HG03571 (cell line): ENCODE measurements around the gene LANCL1.
"Not testable (repeated sequence)": the region's sequence is repeated elsewhere in the genome, so short reads cannot be mapped to it uniquely, and the experiment has no call there.

Experiments used
- ATAC-seq: cut with Tn5 transposase; IDR thresholded peaks from one replicate; pipeline ENCODE4 v1.9.1; 2021; ENCODE audit not compliant: unreplicated experiment

The LANCL1 gene

DNA sequence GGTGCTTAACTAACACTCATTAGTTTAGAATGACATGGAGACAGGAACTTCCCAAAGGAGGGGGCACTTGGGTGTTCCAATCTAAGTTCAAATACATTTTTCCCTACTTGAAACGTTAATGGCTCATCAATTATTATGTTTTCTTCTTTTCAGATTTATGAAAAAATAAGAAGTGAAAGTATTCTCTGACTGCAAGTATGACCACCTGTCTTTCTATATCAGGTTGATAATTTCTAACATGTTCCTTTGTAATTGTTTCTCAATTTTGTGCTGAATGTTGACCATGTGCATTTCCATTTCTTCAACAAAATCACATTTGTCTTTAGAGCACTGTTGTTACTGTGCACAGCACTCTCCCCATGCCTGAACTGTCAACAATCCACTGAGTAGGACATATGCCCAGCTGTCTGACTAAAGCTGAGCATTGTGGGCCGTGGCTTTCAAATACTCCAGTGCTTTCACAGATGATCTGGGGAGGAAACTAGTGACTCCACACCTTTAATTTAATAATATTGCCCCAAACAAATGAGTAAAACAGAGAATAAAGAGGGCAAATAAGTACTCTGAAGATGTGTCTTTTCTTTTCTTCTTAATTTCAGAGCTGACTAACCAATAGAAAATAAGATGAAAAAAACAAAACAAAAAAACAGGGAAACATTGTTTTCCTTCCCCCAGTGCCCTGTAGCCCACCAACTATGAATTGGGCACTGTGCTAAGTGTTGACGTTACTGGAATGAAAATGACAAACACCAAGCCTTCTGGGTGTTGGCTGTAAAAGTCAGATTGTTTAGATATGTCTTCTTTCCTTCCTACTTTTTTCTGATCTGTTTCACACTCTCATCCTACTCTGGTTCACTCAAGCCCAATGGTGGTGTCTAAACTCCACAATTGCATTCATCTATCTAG is 16.0 kb downstream of the LANCL1 start:
- peak; percentile 43 for ATAC-seq

DNA sequence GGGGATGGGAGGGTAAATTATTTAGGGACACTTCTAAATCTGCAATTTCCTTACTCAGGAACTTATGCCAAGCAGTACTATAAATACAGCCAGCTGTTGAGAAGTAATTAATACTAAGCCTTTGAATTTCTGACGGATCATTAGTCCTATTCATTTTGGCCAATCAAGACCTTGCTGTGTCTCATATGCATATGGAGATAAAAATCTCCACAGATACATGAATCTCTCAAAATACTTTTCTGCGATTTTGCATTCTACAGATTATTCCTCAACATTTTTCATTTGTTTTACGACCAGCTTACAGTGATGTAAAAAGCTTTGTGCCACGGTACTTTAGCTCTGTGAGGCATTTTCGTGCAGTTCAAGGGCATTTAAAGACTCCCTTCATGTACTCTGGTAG is 16.7 kb downstream of the LANCL1 start:
- peak; percentile 7 for ATAC-seq

GRCh38 chr2:210459407-210459806 is 17.2 kb downstream of the LANCL1 start:
- no peak for ATAC-seq

DNA sequence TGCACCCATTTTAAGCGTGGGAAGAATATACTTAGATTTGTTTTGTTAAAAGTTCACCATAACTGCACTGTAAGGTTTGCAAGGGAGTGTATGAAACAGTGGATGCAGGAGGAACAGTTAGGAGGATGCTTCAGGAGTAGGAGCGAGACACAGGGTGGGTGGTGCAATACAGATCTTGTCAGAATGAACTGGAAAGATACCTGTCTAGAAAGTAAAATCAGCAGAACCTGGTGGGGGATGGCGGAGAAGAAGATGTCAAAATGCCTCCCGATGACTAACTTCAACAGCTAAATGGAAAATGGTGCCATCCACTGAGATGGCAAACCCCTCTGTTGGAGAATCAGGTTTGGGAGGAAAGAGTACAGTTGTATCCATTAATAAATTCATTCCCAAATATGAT is 18.2 kb downstream of the LANCL1 start:
- ATAC-seq, result no peak

DNA sequence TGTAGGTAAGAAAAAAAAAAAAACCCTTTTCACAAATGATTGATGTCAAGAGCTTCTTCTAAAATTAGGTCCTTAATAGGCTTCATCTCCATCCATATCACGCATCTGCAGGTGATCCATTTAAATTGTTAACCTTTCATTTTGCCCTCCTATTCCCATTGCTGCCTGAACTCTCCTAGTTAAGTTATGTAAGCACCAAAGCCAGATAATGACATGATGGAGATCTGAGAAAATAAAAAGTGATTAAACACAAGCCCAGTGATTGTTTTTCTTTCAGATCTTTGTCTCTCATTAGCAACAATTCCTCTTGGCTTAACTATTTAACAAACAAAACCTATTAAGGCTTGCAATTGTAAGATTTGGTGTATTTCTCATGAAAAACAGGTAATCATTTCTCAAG is 20.0 kb downstream of the LANCL1 start:
- ATAC-seq, result no peak

GRCh38 chr2:210454336-210454735 is 22.2 kb downstream of the LANCL1 start:
- ATAC-seq, result no peak

DNA sequence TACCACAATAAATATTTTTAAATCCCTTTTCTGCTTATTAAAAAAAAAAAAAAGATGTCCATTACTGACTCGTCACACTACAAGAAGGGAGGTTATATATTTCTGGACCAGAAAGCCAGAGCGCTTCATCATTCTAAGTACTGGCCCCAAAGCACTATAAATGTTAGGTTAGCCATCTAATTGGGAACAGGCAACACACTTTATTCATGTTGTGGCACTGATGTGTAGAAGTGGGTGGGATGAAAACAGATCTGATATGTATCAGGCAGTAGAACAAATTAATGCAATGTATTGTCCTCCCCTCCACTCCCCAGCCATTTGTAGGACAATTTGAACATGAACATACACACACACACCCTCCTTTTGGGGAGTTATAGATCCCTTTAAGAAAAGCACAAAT is 24.4 kb downstream of the LANCL1 start:
- ATAC-seq, result no peak

GRCh38 chr2:210450942-210451341 is 25.6 kb downstream of the LANCL1 start:
- not testable (repeated sequence) for ATAC-seq

GRCh38 chr2:210445732-210446131 is 30.8 kb downstream of the LANCL1 start:
- no peak for ATAC-seq

- ATAC-seq, result peak; percentile 46
Measured at GRCh38 chr2:210445116-210445707, 31.3 kb downstream of the LANCL1 start.

- ATAC-seq, result no peak
Measured at GRCh38 chr2:210443527-210443926, 33.0 kb downstream of the LANCL1 start.

DNA sequence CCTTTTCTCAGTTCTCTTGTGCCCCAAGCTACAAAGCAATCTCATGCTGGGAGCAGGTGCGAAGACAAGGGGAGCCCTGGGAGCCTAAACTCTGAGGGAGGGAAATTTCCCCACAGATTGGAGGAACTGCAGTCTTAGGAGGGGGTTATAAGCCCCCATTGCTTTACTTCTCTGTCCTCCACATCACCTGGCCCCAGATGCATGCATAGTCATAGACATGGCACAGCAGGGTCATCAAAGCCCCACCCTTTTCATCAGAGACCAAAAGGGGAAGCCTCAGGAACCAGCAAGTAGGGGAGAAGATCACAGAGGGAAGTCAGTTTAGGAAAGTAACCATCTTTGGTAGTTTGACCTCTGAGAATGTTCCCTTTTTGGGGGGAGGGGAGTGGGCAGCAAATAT is 33.7 kb downstream of the LANCL1 start:
- ATAC-seq, result no peak

GRCh38 chr2:210442457-210442856 is 34.1 kb downstream of the LANCL1 start:
- ATAC-seq, result no peak

DNA sequence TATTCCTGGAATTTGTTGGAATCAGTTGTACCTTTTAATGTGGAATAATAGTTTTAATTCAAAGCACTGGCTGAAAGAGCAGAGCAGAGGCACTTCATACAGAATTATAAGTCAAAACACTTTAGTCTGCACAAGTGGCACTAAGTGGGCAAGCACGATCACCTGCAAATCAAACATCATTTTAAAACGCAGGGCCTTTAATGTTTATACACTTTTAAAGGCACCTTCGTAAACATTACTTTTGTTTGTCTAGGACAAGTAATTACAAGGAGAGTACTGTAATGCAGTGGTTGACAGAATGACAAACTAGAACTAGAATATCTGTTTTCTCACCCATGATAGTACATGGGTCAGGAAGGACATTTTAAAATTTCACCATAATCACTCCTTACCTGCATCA is 36.4 kb downstream of the LANCL1 start:
- ATAC-seq, result no peak

GRCh38 chr2:210435439-210435838 is 41.1 kb downstream of the LANCL1 start:
- no peak for ATAC-seq

DNA sequence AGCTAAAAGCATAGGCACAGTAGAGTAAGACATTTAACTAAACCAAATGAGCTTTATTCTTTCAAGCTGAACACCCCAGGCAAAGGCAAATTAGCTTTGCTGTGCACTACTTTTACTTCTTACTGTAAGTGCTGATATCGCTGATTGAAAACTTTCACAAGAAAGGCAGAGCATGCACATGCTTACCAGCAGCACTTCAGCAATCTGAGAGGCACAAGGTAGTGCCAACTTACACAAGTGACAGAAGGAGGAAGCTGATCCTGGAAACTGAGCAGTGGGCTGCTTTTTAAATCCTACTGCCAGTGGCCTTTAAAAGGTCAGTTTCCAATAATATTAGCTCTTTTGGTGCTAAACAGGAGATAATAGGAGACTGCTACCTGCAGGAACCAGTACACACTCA is 43.9 kb downstream of the LANCL1 start:
- ATAC-seq, result no peak

DNA sequence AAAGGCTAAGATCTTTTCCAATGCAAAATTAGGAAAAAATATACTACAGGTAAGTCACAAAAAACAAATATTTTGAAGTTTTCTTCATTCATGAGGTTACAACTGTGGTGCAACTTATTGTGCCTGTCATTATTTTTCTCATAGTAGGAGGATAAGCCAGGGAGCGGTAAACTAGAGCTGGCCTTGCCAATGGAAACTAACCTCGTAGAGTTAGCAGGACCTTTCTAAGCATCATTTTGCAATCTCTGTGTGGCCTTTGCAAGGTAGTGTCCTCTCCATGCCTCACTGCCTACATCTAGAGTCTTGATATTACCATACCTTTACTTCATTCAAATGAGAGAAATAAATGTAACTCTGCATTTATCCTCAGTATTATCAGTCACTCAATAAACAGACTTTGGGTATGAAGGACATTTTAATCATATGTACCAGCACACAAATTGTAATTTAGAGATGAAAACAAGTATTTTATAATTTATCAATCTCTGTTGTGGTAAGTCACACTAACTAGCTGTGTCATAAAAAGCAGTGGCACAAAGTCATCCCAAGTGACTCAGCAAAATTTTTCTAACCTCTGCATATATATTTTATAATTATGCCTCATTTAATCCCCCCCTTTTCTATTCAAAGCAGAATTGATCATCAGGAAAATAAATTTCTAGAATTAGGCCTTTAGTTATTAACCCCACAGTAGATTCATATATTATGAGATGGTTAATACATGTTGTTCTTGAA is 47.0 kb downstream of the LANCL1 start:
- no peak for ATAC-seq

DNA sequence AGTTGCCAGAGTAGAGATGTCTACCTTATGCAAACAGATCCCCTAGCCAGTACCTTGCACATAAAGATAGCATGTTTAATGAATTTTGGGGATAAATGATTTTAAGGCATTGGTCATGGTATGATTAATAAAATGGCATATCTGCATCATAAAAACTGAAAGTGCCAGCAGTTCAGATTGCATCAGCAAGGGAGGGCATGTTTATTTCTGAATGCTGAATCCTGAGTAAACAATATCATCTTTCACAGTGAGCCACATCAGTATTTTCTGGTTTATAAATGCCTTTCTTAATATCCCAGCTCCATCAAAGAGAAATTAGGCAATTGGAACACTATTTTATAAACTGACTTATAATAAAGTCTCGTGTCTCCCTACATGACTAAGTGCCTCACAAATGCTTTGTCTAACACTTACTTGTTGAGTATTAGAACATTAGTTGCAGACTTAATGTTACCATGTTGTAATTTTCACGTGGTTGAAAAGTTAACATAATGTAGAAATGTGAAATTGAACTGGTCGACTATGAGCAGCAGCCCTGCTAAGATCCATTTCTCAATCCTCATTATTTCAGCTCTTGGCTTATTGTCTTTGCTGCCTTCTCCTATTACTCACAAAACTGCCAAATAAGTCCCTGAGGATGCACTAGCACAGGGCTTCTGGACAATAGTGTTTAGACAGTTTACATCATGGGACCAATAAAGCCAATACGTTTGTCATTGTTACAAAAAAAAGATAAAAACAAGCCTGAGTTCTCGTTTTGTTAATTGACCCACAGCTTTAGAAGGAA is 48.0 kb downstream of the LANCL1 start:
- ATAC-seq, result no peak

GRCh38 chr2:210427309-210427708 is 49.2 kb downstream of the LANCL1 start:
- not testable (repeated sequence) for ATAC-seq

- no peak for ATAC-seq
Measured at GRCh38 chr2:210422366-210422765, 54.2 kb downstream of the LANCL1 start.

DNA sequence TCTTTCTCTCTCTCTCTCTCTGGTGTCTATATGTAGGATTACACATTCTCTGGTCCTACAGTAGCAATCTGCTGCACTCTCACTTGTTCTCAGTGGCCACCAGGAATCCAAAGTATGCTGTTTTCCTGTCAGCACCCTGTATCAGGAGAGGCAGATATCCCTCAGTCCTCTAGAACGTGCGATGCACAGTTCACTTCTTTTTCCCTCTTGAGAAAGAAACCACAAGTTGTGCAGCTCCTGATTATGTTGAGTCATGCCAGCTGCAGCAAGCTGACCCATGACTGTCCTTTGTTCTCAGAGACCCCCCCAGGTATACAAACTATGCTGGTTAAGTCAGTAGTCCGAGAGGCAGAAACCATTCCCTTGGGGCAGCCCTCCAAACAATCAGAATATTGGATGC is 54.6 kb downstream of the LANCL1 start:
- no peak for ATAC-seq
